NB4 (cell line): Measurements from ENCODE around the gene TEDDM1.
A peak's percentile ranks its signal among the peaks of the same experiment; 100 is the strongest.
"Not testable (repeated sequence)": the region's sequence is repeated elsewhere in the genome, so short reads cannot be mapped to it uniquely, and the experiment has no call there.

Experiments
- DNase-seq: peaks from one replicate; pipeline ENCODE4 v3.0.0; 2010; ENCODE audit warnings: low read depth
- H3K4me3 ChIP-seq: one replicate; pipeline ENCODE4 v1.5.1; 2011; ENCODE audit warnings: mild to moderate bottlenecking, low read depth, low read length, moderate library complexity
- MYC ChIP-seq: IDR thresholded peaks from 2 replicates; pipeline ENCODE4 v1.6.1; 2011; ENCODE audit warnings: low read depth, low read length
- POLR2A ChIP-seq: IDR thresholded peaks from 2 replicates; pipeline ENCODE4 v1.6.1; 2011; ENCODE audit warnings: mild to moderate bottlenecking; ENCODE audit not compliant: insufficient read length; ENCODE audit errors: extremely low read depth
- TF ChIP-seq, protein P1 (sequence below): IDR thresholded peaks from one replicate; pipeline ENCODE4 v1.5.1; 2012; ENCODE audit warnings: low read depth, low read length
- TF ChIP-seq, protein P2 (sequence below): IDR thresholded peaks from 2 replicates; pipeline ENCODE4 v1.6.1; 2011; ENCODE audit warnings: low read depth, low read length

The TEDDM1 gene

DNA sequence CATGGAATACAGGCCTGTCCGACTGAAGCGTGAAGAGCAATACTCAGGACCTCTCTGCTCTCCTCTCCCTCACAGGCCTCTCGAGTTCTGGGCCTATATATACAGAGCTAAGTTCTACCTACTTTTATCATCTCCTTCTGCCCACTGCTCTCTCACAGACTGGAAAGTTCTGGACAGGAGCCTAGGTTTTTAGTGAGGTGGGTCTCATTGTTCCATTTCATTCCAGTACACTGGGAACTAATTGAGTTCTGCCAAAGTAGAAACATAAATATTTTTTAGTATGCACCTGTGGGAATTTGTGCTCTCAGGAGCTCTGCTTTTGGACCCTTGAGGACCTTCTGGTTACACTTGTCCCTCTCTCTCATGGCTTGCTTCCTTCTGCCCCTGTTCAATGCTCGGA is at the start of gene TEDDM1:
Gene TEDDM1 (minus strand): TSS at position 101 of the 400 bp plus-strand sequence. CDS start 182 bp downstream, outside the sequence.
- TF ChIP-seq POLR2A (no peak), MYC (no peak)
- TF ChIP-seq, protein P1, sequence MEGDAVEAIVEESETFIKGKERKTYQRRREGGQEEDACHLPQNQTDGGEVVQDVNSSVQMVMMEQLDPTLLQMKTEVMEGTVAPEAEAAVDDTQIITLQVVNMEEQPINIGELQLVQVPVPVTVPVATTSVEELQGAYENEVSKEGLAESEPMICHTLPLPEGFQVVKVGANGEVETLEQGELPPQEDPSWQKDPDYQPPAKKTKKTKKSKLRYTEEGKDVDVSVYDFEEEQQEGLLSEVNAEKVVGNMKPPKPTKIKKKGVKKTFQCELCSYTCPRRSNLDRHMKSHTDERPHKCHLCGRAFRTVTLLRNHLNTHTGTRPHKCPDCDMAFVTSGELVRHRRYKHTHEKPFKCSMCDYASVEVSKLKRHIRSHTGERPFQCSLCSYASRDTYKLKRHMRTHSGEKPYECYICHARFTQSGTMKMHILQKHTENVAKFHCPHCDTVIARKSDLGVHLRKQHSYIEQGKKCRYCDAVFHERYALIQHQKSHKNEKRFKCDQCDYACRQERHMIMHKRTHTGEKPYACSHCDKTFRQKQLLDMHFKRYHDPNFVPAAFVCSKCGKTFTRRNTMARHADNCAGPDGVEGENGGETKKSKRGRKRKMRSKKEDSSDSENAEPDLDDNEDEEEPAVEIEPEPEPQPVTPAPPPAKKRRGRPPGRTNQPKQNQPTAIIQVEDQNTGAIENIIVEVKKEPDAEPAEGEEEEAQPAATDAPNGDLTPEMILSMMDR, result no peak
- TF ChIP-seq, protein P2, sequence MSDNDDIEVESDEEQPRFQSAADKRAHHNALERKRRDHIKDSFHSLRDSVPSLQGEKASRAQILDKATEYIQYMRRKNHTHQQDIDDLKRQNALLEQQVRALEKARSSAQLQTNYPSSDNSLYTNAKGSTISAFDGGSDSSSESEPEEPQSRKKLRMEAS, result no peak
- no peak within 1 kb of the TSS for H3K4me3 ChIP-seq
- no peak for DNase-seq

DNA sequence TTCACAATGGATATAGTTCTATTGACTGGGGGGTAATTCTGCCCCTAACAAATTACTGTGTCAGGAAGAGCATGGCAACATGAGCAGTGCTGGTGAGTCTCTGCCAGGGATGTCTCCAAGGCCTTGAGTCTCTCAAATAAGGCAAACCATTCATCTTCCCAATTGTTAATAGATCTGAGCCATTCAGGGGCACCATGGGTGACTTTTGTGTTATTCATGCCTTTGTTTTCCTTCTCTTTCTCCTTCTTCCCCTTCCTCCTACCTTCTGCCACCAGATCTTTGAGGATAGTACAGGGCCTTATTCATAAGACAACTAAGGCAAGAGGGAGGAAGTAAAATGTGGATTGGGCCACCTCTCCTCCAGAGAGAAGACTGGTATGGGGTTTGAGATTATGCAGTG is 49.6 kb upstream of the TEDDM1 start, which contains the start of gene RGSL1:
Gene RGSL1 (plus strand): TSS at position 60 of the 400 bp plus-strand sequence. CDS start 20 bp downstream, at position 80.
- no peak for DNase-seq
- H3K4me3 ChIP-seq, result no peak within 1 kb of the TSS
- TF ChIP-seq MYC (no peak), POLR2A (no peak)
- TF ChIP-seq, protein P1, result no peak
- TF ChIP-seq, protein P2, result no peak

GRCh38 chr1:182447660-182448059 is 47.2 kb upstream of the TEDDM1 start:
- H3K4me3 ChIP-seq, result no peak overlapping the region
- TF ChIP-seq POLR2A (no peak), MYC (no peak)
- TF ChIP-seq, protein P2, result no peak
- TF ChIP-seq, protein P1, result no peak
- DNase-seq, result no peak

- not testable (repeated sequence) for DNase-seq, H3K4me3 ChIP-seq
Observed at GRCh38 chr1:182447124-182447523, 46.7 kb upstream of the TEDDM1 start.

GRCh38 chr1:182446033-182446669 is 45.7 kb upstream of the TEDDM1 start:
- H3K4me3 ChIP-seq, result no peak overlapping the region
- no peak for TF ChIP-seq POLR2A
- TF ChIP-seq, protein P1, result peak; percentile 53
- DNase-seq, result peak; percentile 74

DNA sequence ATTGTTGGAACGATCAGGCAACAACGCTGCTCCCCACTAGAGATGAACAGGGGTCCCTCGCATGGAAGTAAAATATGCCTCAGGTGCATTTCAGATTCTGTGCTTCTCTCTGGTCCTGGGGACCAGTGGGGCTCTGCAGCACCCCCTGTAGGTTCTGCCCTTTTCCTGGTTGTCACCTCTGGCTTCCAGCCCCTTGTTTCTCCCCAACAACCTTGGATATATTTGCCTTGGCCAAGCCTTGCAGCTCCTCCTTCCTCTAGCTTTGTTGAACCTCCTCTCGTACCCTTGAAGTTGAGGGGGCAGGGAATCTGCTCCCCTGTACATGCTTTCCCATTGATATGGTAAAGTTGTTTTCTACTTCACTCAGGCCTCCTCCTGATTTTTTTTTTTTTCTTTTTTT is 44.0 kb upstream of the TEDDM1 start:
- TF ChIP-seq POLR2A, result no peak
- TF ChIP-seq, protein P1, result peak; percentile 40
- no peak for DNase-seq
- H3K4me3 ChIP-seq, result no peak overlapping the region
